GM19193 (cell line): Measurements from ENCODE around the gene MYL10.

Source experiments
- POLR2A ChIP-seq: IDR thresholded peaks from 4 replicates; pipeline ENCODE4 v1.6.1; 2011; ENCODE audit not compliant: insufficient read depth, insufficient read length; ENCODE audit errors: extremely low read depth

The MYL10 gene

GRCh38 chr7:101594790-101595189, 34.3 kb downstream of the MYL10 start:
- TF ChIP-seq POLR2A, result no peak

DNA sequence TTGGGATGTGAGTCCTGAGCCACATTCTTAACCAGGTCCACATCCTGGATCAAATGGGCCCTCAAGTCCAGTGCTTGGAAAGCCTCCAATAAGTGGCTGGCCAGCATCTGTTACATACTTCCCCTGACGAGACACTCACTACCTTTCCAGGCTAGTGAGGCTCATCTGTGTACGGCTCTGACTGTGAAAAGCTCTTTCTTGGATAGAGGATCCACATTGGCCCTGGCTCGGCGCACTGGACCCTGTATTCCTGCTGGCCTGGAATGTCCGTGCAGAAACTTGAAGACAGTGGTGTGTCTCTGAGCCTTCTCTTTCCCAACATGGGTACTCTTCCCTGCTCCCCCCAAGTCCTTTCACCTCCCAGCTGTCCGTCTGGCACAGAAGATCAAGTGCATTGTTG, 35.5 kb downstream of the MYL10 start:
- no peak for TF ChIP-seq POLR2A

DNA sequence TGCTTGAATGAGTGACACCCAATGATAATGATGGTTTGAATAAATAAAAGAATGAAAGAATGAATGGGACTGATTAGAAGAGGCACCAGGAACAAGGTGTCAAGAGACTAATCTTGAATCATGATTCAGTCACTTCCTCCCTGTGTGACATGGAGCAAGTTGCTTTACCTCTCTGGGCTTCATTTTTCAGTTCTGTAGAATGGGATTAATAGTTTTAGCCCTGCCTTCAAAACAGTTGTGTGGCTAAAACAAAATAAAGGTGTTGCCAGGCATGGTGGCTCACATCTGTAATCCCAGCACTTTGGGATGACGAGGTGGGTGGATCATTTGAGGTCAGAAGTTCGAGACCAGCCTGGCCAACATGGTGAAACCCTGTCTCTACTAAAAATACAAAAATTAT, 37.6 kb downstream of the MYL10 start:
- TF ChIP-seq POLR2A, result no peak

DNA sequence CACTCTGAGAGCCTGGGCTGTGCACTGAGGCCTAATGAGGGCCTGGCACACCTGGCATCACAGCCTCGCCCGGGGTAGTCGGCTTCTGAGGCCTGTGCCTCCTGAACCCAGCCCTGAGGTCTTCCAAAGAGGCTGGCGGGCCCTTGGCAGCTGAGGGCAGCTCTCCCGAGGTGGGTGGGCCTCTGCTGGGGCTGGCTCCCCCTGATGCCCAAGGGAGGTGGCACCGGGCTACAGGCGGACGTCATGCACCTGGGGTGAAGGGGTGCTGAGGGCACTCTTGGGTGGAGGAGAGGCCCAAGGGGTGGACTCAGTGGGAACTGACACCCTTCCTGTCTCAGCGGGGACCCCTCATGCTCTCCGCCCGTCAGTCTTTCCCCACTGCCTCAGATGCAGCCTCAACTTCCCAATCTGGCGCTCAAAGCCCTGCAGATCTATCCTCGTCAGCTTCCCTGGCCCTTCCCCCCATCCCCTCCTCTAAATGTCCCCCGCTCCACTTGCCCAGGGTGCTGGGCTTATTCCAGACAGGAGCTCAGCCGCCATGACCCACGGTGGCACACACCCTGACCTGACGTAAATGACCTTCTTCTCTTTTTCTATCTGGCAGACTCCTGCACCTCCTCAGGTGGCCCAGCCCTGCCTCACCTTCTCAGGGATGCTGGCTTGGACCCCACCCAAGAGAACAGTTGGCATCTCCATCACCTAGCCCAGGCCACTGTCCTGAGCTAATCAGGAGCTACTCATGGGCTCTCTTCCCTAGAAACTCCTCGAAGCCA, 38.2 kb downstream of the MYL10 start:
- TF ChIP-seq POLR2A, result no peak

GRCh38 chr7:101589976-101590662, 39.0 kb downstream of the MYL10 start:
- TF ChIP-seq POLR2A, result no peak

GRCh38 chr7:101589052-101589451, 40.0 kb downstream of the MYL10 start:
- no peak for TF ChIP-seq POLR2A

- TF ChIP-seq POLR2A, result no peak
These were observed 40.8 kb downstream of the MYL10 start for GRCh38 chr7:101588131-101588935.

DNA sequence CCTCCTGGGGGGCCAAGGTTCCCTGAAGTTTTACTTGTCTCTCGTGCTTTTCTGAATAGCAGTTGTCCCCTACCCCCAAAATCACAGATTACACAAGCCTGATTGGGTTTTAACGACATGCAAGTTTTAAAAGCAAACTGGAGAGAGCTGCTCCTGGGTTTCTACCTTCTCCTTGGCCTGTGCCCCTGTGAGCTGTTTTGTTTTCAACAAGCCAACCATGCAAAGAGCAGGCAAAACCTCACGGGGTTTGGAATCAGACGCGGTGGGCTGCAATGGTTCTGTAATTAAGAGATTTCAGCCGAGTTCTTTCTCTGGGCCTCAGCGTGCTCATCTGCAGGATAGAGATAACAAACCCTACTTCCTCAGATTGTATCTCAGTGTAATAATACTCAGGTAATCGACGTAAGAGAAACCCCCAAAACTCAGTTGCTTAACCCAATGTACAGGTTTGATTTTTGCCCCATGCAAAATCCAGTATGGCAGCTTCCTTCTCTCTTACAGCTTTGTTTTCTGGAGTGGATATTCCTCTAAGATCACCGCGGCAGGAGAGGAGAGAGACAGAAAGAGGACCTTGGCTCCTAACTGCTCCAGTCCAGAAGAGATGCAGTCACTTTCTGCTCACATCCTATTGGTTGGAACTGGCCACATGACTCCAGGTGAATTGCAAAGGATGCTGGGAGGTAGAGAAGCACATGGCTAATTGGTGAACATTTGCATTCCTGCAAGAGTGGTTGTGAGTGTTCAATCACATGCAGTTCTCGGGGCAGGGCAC, 42.0 kb downstream of the MYL10 start:
- no peak for TF ChIP-seq POLR2A

DNA sequence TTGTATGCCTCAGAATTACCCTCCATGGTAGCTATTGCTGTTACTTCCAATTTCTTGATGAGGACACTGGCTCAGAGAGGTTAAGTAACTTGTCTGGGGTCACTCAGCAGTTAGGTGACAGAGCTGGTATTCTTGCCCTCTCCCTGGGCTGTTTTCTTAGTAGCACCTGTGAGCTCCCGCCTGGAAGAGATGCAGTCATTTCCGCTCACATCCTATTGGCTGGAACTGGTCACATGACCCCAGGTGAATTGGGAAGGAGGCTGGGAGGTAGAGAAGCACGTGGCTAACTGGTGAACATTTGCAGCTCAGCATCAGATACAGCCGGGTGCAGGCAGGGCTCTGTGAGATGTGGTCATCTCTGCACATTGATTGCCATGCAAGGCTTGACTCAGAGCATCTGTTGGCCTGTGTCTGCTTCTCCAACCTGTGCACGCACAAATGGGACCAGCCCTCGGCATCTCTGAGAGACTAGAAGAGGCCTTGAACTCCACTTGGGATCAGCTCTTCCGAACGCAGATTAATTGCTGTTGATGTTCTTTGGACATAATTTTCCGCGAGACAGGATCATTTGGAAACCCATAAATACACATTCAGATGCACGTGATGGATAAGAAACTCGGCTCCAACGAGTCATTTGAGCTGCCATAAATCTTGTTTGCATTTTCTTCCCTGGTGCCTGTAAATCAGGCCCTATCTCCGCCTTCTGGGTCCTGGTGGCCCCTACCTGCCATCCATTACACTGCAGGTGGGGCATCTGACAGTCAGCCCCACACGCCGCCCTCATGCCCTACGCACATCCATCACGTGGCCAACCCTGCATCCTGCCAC, 42.8 kb downstream of the MYL10 start:
- no peak for TF ChIP-seq POLR2A

DNA sequence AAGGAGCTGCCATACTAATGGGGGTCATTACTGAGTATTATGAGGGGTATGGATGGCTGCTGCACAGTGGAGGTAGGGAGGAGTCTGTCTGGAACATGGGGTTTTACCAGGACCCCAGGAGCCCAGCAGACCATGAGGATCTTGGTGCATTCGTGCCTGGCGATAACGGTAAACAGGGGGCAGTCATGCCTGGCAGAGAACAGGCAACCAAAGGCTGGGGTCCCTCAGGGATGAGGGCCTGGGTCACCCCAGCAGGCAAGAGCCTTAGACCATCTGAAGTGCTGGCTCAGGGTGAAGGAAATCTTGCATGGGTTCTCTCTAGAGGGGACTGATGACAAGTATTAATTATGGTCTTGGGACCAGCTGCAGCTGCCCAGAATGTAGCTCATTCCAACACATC, 46.1 kb downstream of the MYL10 start:
- TF ChIP-seq POLR2A, result no peak

DNA sequence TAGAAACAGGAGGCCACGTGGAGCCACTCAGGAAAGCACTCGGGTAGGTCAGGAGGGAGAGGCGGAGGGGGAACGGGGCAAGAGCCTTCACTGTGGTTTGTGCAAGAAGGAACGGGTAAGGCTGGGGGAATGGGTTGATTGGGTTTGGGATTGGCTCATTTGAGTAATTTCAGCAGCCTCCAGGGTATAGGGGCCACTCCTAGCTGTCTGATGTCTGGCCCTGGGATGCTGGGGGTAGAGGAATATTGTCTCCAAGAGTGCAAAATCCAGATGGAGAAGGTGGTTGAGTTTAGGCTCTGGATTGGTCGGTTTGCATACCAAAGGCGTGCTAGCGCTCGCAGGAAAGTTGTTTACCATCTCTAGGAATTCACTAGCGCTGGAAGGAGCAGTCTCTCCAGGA, 47.2 kb downstream of the MYL10 start:
- no peak for TF ChIP-seq POLR2A

DNA sequence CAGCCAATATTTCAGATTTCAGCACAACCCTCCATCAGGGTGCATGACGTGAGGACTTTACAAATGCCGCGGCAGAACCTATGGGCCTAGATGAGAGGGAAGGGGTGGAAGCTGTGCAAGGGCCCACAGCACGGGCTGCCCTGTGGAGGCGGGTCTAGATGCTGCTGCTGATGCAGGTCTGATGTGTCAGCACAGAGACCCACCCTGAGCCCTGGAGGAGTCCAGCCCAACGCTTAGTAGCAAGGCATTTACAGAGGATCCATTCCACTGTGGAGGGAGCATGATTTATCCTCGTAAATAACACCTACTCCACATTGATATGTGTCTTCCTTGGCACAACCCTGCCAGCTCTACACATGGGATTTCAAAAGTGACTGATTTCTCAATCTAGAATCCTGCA, 48.5 kb downstream of the MYL10 start:
- no peak for TF ChIP-seq POLR2A

DNA sequence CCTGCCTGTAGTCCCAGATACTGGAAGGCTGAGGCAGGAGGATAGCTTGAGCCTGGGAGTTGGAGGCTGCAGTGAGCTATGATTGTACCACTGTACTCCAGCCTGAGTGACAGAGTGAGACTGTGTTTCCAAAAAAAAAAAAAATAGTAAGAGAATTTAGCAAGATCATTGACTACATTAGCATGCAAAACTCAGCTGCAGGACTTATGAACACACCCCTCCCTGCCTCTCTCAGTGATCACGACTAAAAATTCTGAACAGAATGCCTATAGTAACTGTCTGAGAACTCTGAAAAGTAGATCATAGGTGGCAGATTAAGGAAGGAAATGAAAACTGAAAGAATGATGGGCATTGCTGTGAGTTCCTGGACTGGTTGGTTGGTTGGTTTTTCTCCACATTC, 50.5 kb downstream of the MYL10 start:
- no peak for TF ChIP-seq POLR2A

DNA sequence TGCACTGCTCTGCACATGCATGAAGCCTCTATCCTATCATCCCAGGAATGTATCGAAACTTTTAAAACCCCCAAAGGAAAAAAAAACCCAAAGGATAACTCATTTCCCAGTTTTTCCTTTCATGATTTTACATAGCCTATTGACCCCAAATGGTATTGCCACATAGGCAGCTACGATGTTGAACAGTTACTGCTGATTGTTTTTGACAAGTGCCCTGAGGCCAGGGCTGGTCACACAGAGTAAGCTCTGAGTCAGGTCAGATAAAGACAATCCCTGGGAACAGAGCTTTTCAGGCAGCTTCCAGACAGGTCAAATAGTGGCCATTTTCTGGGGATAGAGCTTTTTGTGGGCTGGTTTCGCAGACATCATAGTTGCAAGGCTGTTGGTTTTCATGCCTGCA, 52.1 kb downstream of the MYL10 start:
- no peak for TF ChIP-seq POLR2A
